ENCODE measurements around the gene GPR161.
"Not testable (repeated sequence)": the region's sequence is repeated elsewhere in the genome, so short reads cannot be mapped to it uniquely, and the experiment has no call there.

The GPR161 gene

GRCh38 chr1:168159251-168159650 is 22.5 kb upstream of the GPR161 start:
- Histone ChIP-seq H3F3A (ENCODE audit: low read depth) (no peaks in the 10 kb centered on the region), H3K9me3 (ENCODE audit: insufficient read depth, low read depth, low read length) (peaks cover 19% of the 10 kb centered on the region; the same call in 1 of the 2 replicates), H2AFZ (ENCODE audit: low read length) (no peak overlapping the region), H3K4me2 (ENCODE audit: low read depth, low read length, poor library complexity, severe bottlenecking) (no peak overlapping the region), H3K9me2 (replicated peaks; ENCODE audit: low read depth, low read length) (no peaks in the 10 kb centered on the region), H3K27me3 (ENCODE audit: insufficient read depth, low read length, poor library complexity, severe bottlenecking) (peaks cover 25% of the 10 kb centered on the region), H3K79me2 (ENCODE audit: insufficient read depth, low read length) (no peaks in the 10 kb centered on the region), H3K4me3 (ENCODE audit: low read length, poor library complexity, severe bottlenecking) (no peak overlapping the region), H3K4me1 (ENCODE audit: insufficient read depth, low read length, poor library complexity, severe bottlenecking) (no peaks in the 10 kb centered on the region), H3K9ac (ENCODE audit: low read depth, low read length, poor library complexity, severe bottlenecking) (no peak overlapping the region), H3K36me3 (ENCODE audit: insufficient read depth, low read length) (no peaks in the 10 kb centered on the region), H4K20me1 (ENCODE audit: insufficient read depth, low read length, poor library complexity, severe bottlenecking) (no peaks in the 10 kb centered on the region)
- no peak for TF ChIP-seq EZH2phosphoT487 (IDR thresholded peaks at IDR 0.05; ENCODE audit: borderline replicate concordance)
- TF ChIP-seq CTCF (conservative IDR thresholded peaks at IDR 0.05; ENCODE audit: low read length) = no peak

GRCh38 chr1:168157638-168158037 is 20.9 kb upstream of the GPR161 start:
- no peak overlapping the region for H2AFZ ChIP-seq (ENCODE audit: low read length)

GRCh38 chr1:168155910-168156309 is 19.2 kb upstream of the GPR161 start:
- Histone ChIP-seq H3K27me3 (ENCODE audit: insufficient read depth, low read length, poor library complexity, severe bottlenecking) (peaks cover 24% of the 10 kb centered on the region), H3K36me3 (ENCODE audit: insufficient read depth, low read length) (no peaks in the 10 kb centered on the region), H3K4me3 (ENCODE audit: low read length, poor library complexity, severe bottlenecking) (no peak overlapping the region), H4K20me1 (ENCODE audit: insufficient read depth, low read length, poor library complexity, severe bottlenecking) (no peaks in the 10 kb centered on the region), H3K4me2 (ENCODE audit: low read depth, low read length, poor library complexity, severe bottlenecking) (no peak overlapping the region), H3K4me1 (ENCODE audit: insufficient read depth, low read length, poor library complexity, severe bottlenecking) (peaks cover 11% of the 10 kb centered on the region), H3K9me2 (replicated peaks; ENCODE audit: low read depth, low read length) (no peaks in the 10 kb centered on the region), H3K9me3 (ENCODE audit: insufficient read depth, low read depth, low read length) (peaks cover 17% of the 10 kb centered on the region; the same call in 1 of the 2 replicates), H2AFZ (ENCODE audit: low read length) (no peak overlapping the region), H3K9ac (ENCODE audit: low read depth, low read length, poor library complexity, severe bottlenecking) (no peak overlapping the region), H3F3A (ENCODE audit: low read depth) (no peaks in the 10 kb centered on the region), H3K79me2 (ENCODE audit: insufficient read depth, low read length) (no peaks in the 10 kb centered on the region)
- TF ChIP-seq CTCF (conservative IDR thresholded peaks at IDR 0.05; ENCODE audit: low read length) = no peak
- no peak for TF ChIP-seq EZH2phosphoT487 (IDR thresholded peaks at IDR 0.05; ENCODE audit: borderline replicate concordance)

More at GRCh38 chr1:168157638-168158037, 20.9 kb upstream of the GPR161 start:
- H3K4me1 ChIP-seq (ENCODE audit: insufficient read depth, low read length, poor library complexity, severe bottlenecking) = no peaks in the 10 kb centered on the region
- no peak overlapping the region for H3K9ac ChIP-seq (ENCODE audit: low read depth, low read length, poor library complexity, severe bottlenecking)
- H3K79me2 ChIP-seq (ENCODE audit: insufficient read depth, low read length) = no peaks in the 10 kb centered on the region
- no peaks in the 10 kb centered on the region for H3F3A ChIP-seq (ENCODE audit: low read depth)
- H4K20me1 ChIP-seq (ENCODE audit: insufficient read depth, low read length, poor library complexity, severe bottlenecking) = no peaks in the 10 kb centered on the region
- no peaks in the 10 kb centered on the region for H3K9me2 ChIP-seq (replicated peaks; ENCODE audit: low read depth, low read length)
- TF ChIP-seq EZH2phosphoT487 (IDR thresholded peaks at IDR 0.05; ENCODE audit: borderline replicate concordance) = no peak
- no peak for TF ChIP-seq CTCF (conservative IDR thresholded peaks at IDR 0.05; ENCODE audit: low read length)
- H3K36me3 ChIP-seq (ENCODE audit: insufficient read depth, low read length) = no peaks in the 10 kb centered on the region
- H3K4me2 ChIP-seq (ENCODE audit: low read depth, low read length, poor library complexity, severe bottlenecking) = no peak overlapping the region
- H3K4me3 ChIP-seq (ENCODE audit: low read length, poor library complexity, severe bottlenecking) = no peak overlapping the region
- H3K9me3 ChIP-seq (ENCODE audit: insufficient read depth, low read depth, low read length) = peaks cover 19% of the 10 kb centered on the region; the same call in 1 of the 2 replicates
- peaks cover 25% of the 10 kb centered on the region for H3K27me3 ChIP-seq (ENCODE audit: insufficient read depth, low read length, poor library complexity, severe bottlenecking)

GRCh38 chr1:168154707-168155106 is 18.0 kb upstream of the GPR161 start:
- H2AFZ ChIP-seq (ENCODE audit: low read length); H3F3A ChIP-seq (ENCODE audit: low read depth): not testable (repeated sequence)

More at GRCh38 chr1:168154707-168155106, 18.0 kb upstream of the GPR161 start:
- not testable (repeated sequence) for H3K79me2 ChIP-seq (ENCODE audit: insufficient read depth, low read length); H3K9me3 ChIP-seq (ENCODE audit: insufficient read depth, low read depth, low read length); H3K4me2 ChIP-seq (ENCODE audit: low read depth, low read length, poor library complexity, severe bottlenecking); H3K9me2 ChIP-seq (replicated peaks; ENCODE audit: low read depth, low read length); H3K9ac ChIP-seq (ENCODE audit: low read depth, low read length, poor library complexity, severe bottlenecking); H3K4me3 ChIP-seq (ENCODE audit: low read length, poor library complexity, severe bottlenecking); H4K20me1 ChIP-seq (ENCODE audit: insufficient read depth, low read length, poor library complexity, severe bottlenecking); H3K36me3 ChIP-seq (ENCODE audit: insufficient read depth, low read length)
- H3K4me1 ChIP-seq (ENCODE audit: insufficient read depth, low read length, poor library complexity, severe bottlenecking) = peaks cover 11% of the 10 kb centered on the region
- peaks cover 12% of the 10 kb centered on the region for H3K27me3 ChIP-seq (ENCODE audit: insufficient read depth, low read length, poor library complexity, severe bottlenecking)
